B cell (primary cell): ENCODE measurements around the gene VEGFA. TPM values are rescaled to one million over a fixed set of nuclear protein-coding genes. Genes with fewer than 3 reads are reported as not detected.

Experiments used
- ATAC-seq: fragments of 200-7000 bp; cut with Tn5 transposase; one replicate; pipeline ENCODE4 v1.10.0; 2021; ENCODE audit warnings: low read depth, mild to moderate bottlenecking, moderate number of reproducible peaks, moderate library complexity
- CTCF ChIA-PET: fragments of 350-600 bp; sonication (Branson Sonifier 250); formaldehyde crosslinking; loops from one replicate; lab custom pipeline; 2021; ENCODE audit warnings: antibody characterized with exemption, inconsistent platforms; lab: Charles Lee
- POLR2A ChIA-PET: fragments of 350-600 bp; sonication (Branson Sonifier 250); formaldehyde crosslinking; loops from one replicate; lab custom pipeline; 2021; ENCODE audit warnings: antibody characterized with exemption; lab: Charles Lee
- DNase-seq: peaks from one replicate; pipeline ENCODE4 v3.0.0; 2013
- H2AFZ ChIP-seq: 2 replicates; pipeline ENCODE4 v1.6.1; 2012; ENCODE audit warnings: mild to moderate bottlenecking, low read depth, low read length; ENCODE audit not compliant: insufficient read depth, poor library complexity, severe bottlenecking
- H3K27ac ChIP-seq, 2 donors: 1 replicate in 1 of 2; 2 replicates in 1 of 2; pipeline ENCODE4 v1.5.1; 2012 to 2013; ENCODE audit warnings: low read length in 2 of 2, mild to moderate bottlenecking in 2 of 2, moderate library complexity in 1 of 2
- H3K27me3 ChIP-seq, 4 experiments: fragments of 200-600 bp in 1 of 4; sonication (generic) in 1 of 4; replicated peaks in 1 of 4; 1 replicate in 2 of 4; 2 replicates in 2 of 4; pipeline versions ENCODE4 v1.6.1 to v1.7.0; 2013 to 2016; ENCODE audit warnings: low read length in 3 of 4, mild to moderate bottlenecking in 2 of 4, mixed read lengths in 1 of 4, moderate library complexity in 1 of 4; ENCODE audit not compliant: insufficient read depth in 4 of 4, control insufficient read depth in 3 of 4; ENCODE audit errors: control extremely low read depth in 1 of 4
- H3K36me3 ChIP-seq, 2 experiments: replicated peaks in 1 of 2; 1 replicate in 1 of 2; 2 replicates in 1 of 2; pipeline versions ENCODE4 v1.6.1 to v1.7.1; 2013; ENCODE audit warnings: low read length in 1 of 2; ENCODE audit not compliant: insufficient read depth in 2 of 2, control insufficient read depth in 1 of 2; ENCODE audit errors: control extremely low read depth in 1 of 2, extremely low read depth in 1 of 2
- H3K4me1 ChIP-seq, 2 donors: fragments of 200-600 bp in 1 of 2; sonication (generic) in 1 of 2; 1 replicate in 1 of 2; 2 replicates in 1 of 2; pipeline versions ENCODE4 v1.5.1 to v1.6.1; 2013 to 2017; ENCODE audit warnings: low read length in 2 of 2; ENCODE audit not compliant: control insufficient read depth in 2 of 2, insufficient read depth in 2 of 2
- H3K4me2 ChIP-seq: replicated peaks from 2 replicates; pipeline ENCODE3; 2012; ENCODE audit warnings: mild to moderate bottlenecking, low read depth, low read length; ENCODE audit not compliant: poor library complexity, severe bottlenecking
- H3K4me3 ChIP-seq, 5 experiments: fragments of 200-600 bp in 1 of 5; sonication (generic) in 1 of 5; 1 replicate in 3 of 5; 2 replicates in 2 of 5; pipeline versions ENCODE4 v1.5.1 to v1.7.0; 2011 to 2016; ENCODE audit warnings: low read length in 4 of 5, mild to moderate bottlenecking in 4 of 5, low read depth in 2 of 5, control low read depth in 1 of 5, moderate library complexity in 1 of 5; ENCODE audit not compliant: insufficient read depth in 1 of 5; ENCODE audit errors: control extremely low read depth in 1 of 5, extremely low read depth in 1 of 5
- H3K79me2 ChIP-seq: fragments of 200-600 bp; sonication (generic); one replicate; pipeline ENCODE4 v1.6.0; 2016; ENCODE audit warnings: low read length; ENCODE audit not compliant: control insufficient read depth, insufficient read depth
- H3K9ac ChIP-seq: fragments of 200-600 bp; sonication (generic); 2 replicates; pipeline ENCODE4 v1.6.1; 2017; ENCODE audit warnings: mild to moderate bottlenecking, low read length, moderate library complexity
- H3K9me3 ChIP-seq, 3 donors: one replicate each; pipeline versions ENCODE4 v1.6.1 to v1.7.1; 2013; ENCODE audit warnings: low read length in 2 of 3; ENCODE audit not compliant: control insufficient read depth in 2 of 3, insufficient read depth in 1 of 3; ENCODE audit errors: control extremely low read depth in 1 of 3
- H4K20me1 ChIP-seq: 2 replicates; pipeline ENCODE4 v1.6.0; 2012; ENCODE audit warnings: mild to moderate bottlenecking, low read length; ENCODE audit not compliant: insufficient read depth, control insufficient read depth, poor library complexity, severe bottlenecking
- H3K27ac Mint-ChIP-seq: one replicate; pipeline ENCODE4 v1.8.0; 2021; ENCODE audit warnings: mixed read lengths
- H3K27me3 Mint-ChIP-seq: one replicate; pipeline ENCODE4 v1.8.0; 2021; ENCODE audit warnings: mixed read lengths
- H3K4me1 Mint-ChIP-seq: one replicate; pipeline ENCODE4 v1.8.0; 2021; ENCODE audit warnings: mixed read lengths
- H3K4me3 Mint-ChIP-seq: one replicate; pipeline ENCODE4 v1.8.0; 2021; ENCODE audit warnings: mixed read lengths
- H3K9me3 Mint-ChIP-seq: one replicate; pipeline ENCODE4 v1.8.0; 2022; ENCODE audit warnings: mixed read lengths; ENCODE audit not compliant: insufficient read depth
- EZH2 ChIP-seq: IDR thresholded peaks from 2 replicates; pipeline ENCODE4 v1.6.1; 2012; ENCODE audit warnings: borderline replicate concordance, low read depth, mild to moderate bottlenecking, moderate library complexity, low read length; ENCODE audit not compliant: insufficient read depth, poor library complexity, severe bottlenecking
- WGBS: methylation state at CpG from one replicate; pipeline ENCODE4 v1.1.5; 2013; ENCODE audit warnings: missing lambda C conversion rate; ENCODE audit not compliant: insufficient coverage; 5-methylcytosine and 5-hydroxymethylcytosine counted together
- intact Hi-C: fragments of 100-400 bp; cut with micrococcal nuclease; formaldehyde crosslinking; loops from one replicate; pipeline ENCODE4 v1.10.0; 2022
- polyA plus RNA-seq: library from polyadenylated mRNA; depleted of rRNA; stranded (reverse); fragments of >200 nt; gene quantifications from 2 replicates; pipeline ENCODE4 v1.2.3, GENCODE V29; 2012
- total RNA-seq, 2 donors: library from RNA; stranded (reverse); fragments of 120-200 nt in 1 of 2; gene quantifications; 1 replicate in 1 of 2; 2 replicates in 1 of 2; pipeline versions ENCODE4 v1.2.3 to v1.2.4, GENCODE V29; 2013 to 2022
- TF ChIP-seq, protein P1 (sequence below): fragments of 200-600 bp; IDR thresholded peaks from one replicate; pipeline ENCODE4 v1.8.0; 2022; ENCODE audit warnings: antibody characterized with exemption, mild to moderate bottlenecking

The VEGFA gene
- total and polyA plus RNA-seq, 2 donors (not counting 1 experiment from before 2014, with no cell fraction given): 3.9 to 6.4 TPM

- H3K36me3 ChIP-seq: no peaks in the 10 kb centered on the region
- H3K79me2 ChIP-seq: no peaks in the 10 kb centered on the region
- intact Hi-C loops: no loop called here
- Mint-ChIP-seq H3K9me3 (no peaks in the 10 kb centered on the region), H3K4me3 (no peak overlapping the region), H3K4me1 (peaks cover 3% of the 10 kb centered on the region), H3K27me3 (peaks cover 24% of the 10 kb centered on the region), H3K27ac (no peak overlapping the region)
- ChIA-PET CTCF (interaction anchor here (1.0 to 6.7 kb wide), 7 partner anchors 8 to 317 kb away, joined by 3 to 35 read pairs (median 4); no protein-coding TSS in a partner anchor), POLR2A (no interaction called here)
- no peak overlapping the region for H3K27ac ChIP-seq
- TF ChIP-seq EZH2: no peak
- TF ChIP-seq, protein P1, sequence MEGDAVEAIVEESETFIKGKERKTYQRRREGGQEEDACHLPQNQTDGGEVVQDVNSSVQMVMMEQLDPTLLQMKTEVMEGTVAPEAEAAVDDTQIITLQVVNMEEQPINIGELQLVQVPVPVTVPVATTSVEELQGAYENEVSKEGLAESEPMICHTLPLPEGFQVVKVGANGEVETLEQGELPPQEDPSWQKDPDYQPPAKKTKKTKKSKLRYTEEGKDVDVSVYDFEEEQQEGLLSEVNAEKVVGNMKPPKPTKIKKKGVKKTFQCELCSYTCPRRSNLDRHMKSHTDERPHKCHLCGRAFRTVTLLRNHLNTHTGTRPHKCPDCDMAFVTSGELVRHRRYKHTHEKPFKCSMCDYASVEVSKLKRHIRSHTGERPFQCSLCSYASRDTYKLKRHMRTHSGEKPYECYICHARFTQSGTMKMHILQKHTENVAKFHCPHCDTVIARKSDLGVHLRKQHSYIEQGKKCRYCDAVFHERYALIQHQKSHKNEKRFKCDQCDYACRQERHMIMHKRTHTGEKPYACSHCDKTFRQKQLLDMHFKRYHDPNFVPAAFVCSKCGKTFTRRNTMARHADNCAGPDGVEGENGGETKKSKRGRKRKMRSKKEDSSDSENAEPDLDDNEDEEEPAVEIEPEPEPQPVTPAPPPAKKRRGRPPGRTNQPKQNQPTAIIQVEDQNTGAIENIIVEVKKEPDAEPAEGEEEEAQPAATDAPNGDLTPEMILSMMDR: no peak
- H4K20me1 ChIP-seq: no peaks in the 10 kb centered on the region
- H3K27me3 ChIP-seq: peaks cover 0 to 3% (median 0%) of the 10 kb centered on the region in 4 experiments
- H3K4me2 ChIP-seq: no peak overlapping the region
- no peaks in the 10 kb centered on the region for H3K9me3 ChIP-seq
- no peak for ATAC-seq
- H3K9ac ChIP-seq: no peak overlapping the region
- no peaks in the 10 kb centered on the region for H3K4me1 ChIP-seq
- H2AFZ ChIP-seq: no peak overlapping the region
- 92% methylated on average over 9 of the region's 9 CpGs for WGBS
- no peak overlapping the region for H3K4me3 ChIP-seq
- no peak for DNase-seq
These were observed 8.2 kb upstream of the VEGFA start for GRCh38 chr6:43761666-43762409.

DNA sequence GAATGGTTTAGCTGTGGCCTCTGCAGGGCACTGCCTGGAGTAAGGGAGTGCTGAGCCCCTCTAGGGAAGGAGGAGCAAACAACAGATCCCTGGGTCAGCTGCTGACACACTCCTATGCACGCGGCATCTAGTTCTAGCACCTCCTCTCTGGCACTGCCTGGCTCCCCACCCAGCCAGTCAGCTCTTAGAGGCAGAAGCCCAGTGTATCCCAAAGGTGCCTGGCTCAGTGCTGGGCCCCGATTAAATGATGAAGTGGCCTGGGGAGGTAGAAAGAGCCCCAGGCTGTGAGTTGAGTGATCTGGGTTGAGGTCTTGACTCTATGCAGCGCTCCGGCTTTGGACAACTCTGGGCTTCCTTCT, 7.6 kb upstream of the VEGFA start:
- Mint-ChIP-seq H3K27me3 (peaks cover 24% of the 10 kb centered on the region), H3K4me3 (no peak overlapping the region), H3K9me3 (no peaks in the 10 kb centered on the region), H3K27ac (no peak overlapping the region), H3K4me1 (peaks cover 3% of the 10 kb centered on the region)
- no peak overlapping the region for H2AFZ ChIP-seq
- H3K36me3 ChIP-seq: no peaks in the 10 kb centered on the region
- H3K4me3 ChIP-seq: no peak overlapping the region
- ChIA-PET POLR2A (no interaction called here), CTCF (interaction anchor here (1.0 to 6.7 kb wide), 7 partner anchors 9 to 316 kb away, joined by 3 to 35 read pairs (median 4); no protein-coding TSS in a partner anchor)
- WGBS: 98% methylated on average over 5 of the region's 5 CpGs
- H3K4me2 ChIP-seq: no peak overlapping the region
- TF ChIP-seq EZH2: no peak
- TF ChIP-seq, protein P1: no peak
- peaks cover 0 to 6% (median 0%) of the 10 kb centered on the region in 4 experiments for H3K27me3 ChIP-seq
- H3K9ac ChIP-seq: no peak overlapping the region
- no peaks in the 10 kb centered on the region for H3K79me2 ChIP-seq
- H3K4me1 ChIP-seq: no peaks in the 10 kb centered on the region
- no peak overlapping the region for H3K27ac ChIP-seq
- intact Hi-C loops: no loop called here
- DNase-seq (no peak), ATAC-seq (no peak)
- H4K20me1 ChIP-seq: no peaks in the 10 kb centered on the region
- no peaks in the 10 kb centered on the region for H3K9me3 ChIP-seq
